Measurements from ENCODE around the gene IL17REL.

IL17REL gene

GRCh38 chr22:50046019-50046415, 33.5 kb upstream of the IL17REL start:
- ChIA-PET CTCF (no interaction called here), POLR2A (no interaction called here)
- no peak for DNase-seq (ENCODE audit: extremely low spot score)
- no peak for TF ChIP-seq CTCF (IDR thresholded peaks at IDR 0.05; ENCODE audit: control extremely low read depth, extremely low read depth, low read depth, missing control alignments)

GRCh38 chr22:50045211-50046018, 32.9 kb upstream of the IL17REL start:
- no peak for TF ChIP-seq CTCF (IDR thresholded peaks at IDR 0.05; ENCODE audit: control extremely low read depth, extremely low read depth, low read depth, missing control alignments)
- POLR2A ChIA-PET, result no interaction called here
- CTCF ChIA-PET, result no interaction called here
- DNase-seq (ENCODE audit: extremely low spot score), result no peak

- ChIA-PET CTCF (no interaction called here), POLR2A (no interaction called here)
- DNase-seq (ENCODE audit: extremely low spot score), result no peak
- no peak for TF ChIP-seq CTCF (IDR thresholded peaks at IDR 0.05; ENCODE audit: control extremely low read depth, extremely low read depth, low read depth, missing control alignments)
Observed at GRCh38 chr22:50044485-50045118, 32.0 kb upstream of the IL17REL start.

- ChIA-PET CTCF (interaction anchor here (1.0 kb wide), 1 partner anchor 110 kb away, joined by 4 read pairs; no protein-coding TSS in a partner anchor), POLR2A (no interaction called here)
- TF ChIP-seq CTCF (IDR thresholded peaks at IDR 0.05; ENCODE audit: control extremely low read depth, extremely low read depth, low read depth, missing control alignments), result no peak
- DNase-seq (ENCODE audit: extremely low spot score), result no peak
Observed at GRCh38 chr22:50041361-50042065, 28.9 kb upstream of the IL17REL start.

- DNase-seq (ENCODE audit: extremely low spot score), result no peak
- POLR2A ChIA-PET, result no interaction called here
- no peak for TF ChIP-seq CTCF (IDR thresholded peaks at IDR 0.05; ENCODE audit: control extremely low read depth, extremely low read depth, low read depth, missing control alignments)
- CTCF ChIA-PET, result interaction anchor here (1.4 kb wide), 1 partner anchor 10 kb away, joined by 4 read pairs; no protein-coding TSS in a partner anchor
Observed at GRCh38 chr22:50040717-50041116, 28.2 kb upstream of the IL17REL start.

GRCh38 chr22:50039669-50040443, 27.3 kb upstream of the IL17REL start:
- CTCF ChIA-PET, result interaction anchor here (1.4 kb wide), 1 partner anchor 9 kb away, joined by 4 read pairs; no protein-coding TSS in a partner anchor
- POLR2A ChIA-PET, result no interaction called here
- TF ChIP-seq CTCF (IDR thresholded peaks at IDR 0.05; ENCODE audit: control extremely low read depth, extremely low read depth, low read depth, missing control alignments), result no peak
- DNase-seq (ENCODE audit: extremely low spot score), result no peak

All from GM10248 (cell line).